Jurkat, Clone E6-1 (cell line): Measurements from ENCODE around the gene DIP2B.

Source experiments
- DNase-seq: peaks from one replicate; pipeline ENCODE4 v3.0.0-alpha.2; 2011; ENCODE audit warnings: low read depth, low spot score
- H3K4me3 ChIP-seq: 2 replicates; pipeline ENCODE4 v1.5.1; 2011; ENCODE audit warnings: mild to moderate bottlenecking, low read length, control low read depth, moderate library complexity

DIP2B gene

DNA sequence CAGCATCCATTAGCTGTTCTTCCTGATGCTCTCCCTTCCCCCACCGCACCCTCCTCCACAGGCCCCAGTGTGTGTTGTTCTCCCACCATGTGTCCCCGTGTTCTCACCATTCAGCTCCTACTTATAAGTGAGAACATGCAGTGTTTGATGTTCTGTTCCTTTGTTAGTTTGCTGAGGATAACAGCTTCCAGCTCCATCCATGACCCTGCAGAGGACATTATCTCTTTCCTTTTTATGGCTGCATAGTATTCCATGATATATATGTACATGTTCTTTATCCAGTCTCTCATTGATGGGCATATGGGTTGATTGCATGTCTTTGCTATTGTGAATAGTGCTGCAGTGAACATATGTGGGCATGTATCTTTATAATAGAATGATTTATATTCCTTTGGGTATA, 268.1 kb downstream of the DIP2B start:
- no peak for DNase-seq
- no peak overlapping the region for H3K4me3 ChIP-seq

DNA sequence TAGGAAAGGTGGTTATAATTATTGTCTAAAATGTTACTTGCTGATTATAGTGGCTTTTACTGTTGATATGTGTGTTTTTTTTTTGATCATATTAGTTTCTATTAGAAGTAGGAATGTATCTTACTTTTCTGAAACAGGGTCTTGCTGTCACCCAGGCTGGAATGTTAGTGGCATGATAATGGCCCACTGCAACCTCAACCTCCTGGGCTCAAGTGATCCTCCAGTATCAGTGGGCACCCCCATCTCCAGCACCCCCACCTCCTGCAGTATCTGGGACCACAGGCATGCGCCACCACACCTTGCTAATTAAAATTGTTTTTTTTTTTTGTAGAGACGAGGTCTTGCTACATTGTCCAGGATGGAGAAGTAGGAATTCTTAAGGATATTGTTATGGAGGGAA, 270.5 kb downstream of the DIP2B start:
- no peak overlapping the region for H3K4me3 ChIP-seq
- no peak for DNase-seq

DNA sequence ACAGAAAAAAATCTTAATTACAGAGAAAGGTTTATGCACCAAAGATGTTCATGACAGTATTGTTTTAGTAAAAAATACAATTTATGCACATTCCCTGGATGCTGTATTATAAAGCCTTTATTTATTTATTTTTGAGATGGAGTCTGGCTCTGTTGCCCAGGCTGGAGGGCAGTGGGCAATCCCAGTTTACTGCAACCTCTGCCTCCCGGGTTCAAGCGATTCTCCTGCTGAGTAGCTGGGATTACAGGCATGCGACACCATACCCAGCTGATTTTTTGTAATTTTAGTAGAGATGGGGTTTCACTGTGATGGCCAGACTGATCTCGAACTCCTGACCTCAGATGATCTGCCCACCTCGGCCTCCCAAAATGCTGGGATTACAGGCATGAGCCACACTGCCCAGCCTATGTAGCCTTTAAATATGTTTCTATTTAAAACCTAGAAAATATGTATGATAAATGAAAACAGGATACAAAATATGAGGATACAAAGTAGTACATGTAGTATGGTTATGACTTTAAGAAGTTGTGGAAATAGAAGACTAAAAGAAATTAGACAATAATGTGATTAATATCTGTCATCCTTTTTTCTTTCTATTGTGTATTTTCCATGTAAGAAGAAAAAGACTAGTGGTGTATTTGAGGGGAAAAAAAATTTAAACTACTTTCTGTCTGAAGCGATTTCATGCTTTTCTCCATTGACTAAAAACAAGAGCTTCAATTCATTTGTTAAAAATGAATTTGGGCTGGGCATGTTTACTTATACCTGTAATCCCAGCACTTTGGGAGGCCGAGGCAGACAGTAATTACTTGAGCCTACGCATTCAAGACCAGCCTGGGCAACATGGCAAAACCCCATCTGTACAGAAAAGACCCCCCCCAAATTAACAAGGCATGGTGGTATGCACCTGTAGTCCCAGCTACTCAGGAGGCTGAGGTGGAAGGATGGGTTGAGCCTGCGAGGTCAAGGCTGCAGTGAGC, 272.3 kb downstream of the DIP2B start:
- no peak overlapping the region for H3K4me3 ChIP-seq
- no peak for DNase-seq

DNA sequence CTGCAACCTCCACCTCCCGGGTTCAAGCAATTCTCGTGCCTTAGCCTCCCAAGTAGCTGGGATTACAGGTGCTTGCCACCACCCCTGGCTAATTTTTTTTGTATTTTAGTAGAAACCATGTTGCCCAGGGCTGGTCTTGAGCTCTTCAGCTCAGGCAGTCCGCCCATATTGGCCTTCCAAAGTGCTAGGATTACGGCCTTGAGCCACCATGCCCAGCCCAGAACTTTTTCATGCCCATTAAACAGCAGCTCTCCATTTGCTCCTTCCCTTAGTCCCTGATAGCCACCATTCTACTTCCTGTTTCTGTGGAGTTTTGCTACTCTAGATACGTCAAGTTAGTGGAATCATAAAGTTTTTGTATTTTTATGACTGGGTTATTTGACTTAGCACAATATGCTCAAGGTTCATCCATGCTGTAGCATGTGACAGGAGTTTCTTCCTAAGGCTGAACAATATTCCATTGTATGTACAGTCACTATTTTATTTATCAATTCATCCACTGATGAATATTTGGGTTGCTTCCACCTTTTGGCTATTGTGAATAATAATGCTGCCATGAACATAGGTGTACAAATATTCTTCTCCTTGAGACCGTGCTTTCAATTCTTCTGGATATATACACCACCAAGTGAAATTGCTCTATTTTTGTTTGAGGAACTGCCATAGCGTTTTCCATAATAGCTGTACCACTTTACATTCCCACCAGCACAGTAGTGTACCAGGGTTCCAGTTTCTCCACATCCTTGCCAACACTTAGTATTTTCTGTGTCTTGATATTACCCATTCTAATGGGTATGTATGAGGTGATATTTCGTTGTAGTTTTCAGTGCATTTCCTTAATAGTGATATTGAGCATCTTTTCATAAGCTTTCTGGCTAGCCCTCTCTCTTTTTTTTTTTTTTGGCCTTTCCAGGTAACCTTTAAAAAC, 274.1 kb downstream of the DIP2B start:
- DNase-seq = no peak
- H3K4me3 ChIP-seq = no peak overlapping the region

DNA sequence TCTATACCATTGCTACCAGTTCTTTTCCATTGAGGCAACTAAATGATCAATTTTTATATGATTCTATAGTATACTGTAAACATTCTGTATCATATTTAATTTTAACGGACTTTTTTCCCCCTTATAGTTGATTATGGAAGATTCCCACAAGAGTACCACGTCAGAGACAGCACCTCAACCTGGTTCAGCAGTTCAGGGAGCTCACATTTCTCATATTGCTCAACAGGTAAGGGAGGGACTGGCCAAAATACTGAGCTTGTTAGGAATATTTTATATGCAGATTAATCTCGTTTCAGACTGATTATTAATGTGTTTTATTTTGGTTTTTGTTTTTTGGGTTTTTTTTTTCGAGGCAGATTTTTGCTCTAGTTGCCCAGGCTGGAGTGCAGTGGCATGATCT, 275.2 kb downstream of the DIP2B start:
- no peak overlapping the region for H3K4me3 ChIP-seq
- no peak for DNase-seq

DNA sequence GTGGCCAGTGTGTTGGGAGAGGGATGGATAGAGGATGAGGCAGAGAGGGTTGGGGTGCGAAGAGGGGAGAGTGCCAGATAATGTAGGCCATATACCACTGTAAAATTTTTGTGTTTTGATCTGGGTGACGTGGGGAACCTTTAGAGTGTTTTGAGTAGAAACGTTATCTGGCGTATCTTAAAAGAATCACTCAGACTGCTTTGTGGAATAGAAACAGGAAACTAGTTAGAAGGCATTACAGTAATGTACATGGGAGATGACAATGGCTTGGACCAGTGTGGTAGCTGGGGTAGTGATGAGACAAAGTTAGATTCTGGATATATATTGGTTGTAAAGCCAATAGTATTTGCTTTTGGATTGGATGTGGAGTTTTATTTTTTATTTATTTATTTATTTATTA, 279.7 kb downstream of the DIP2B start:
- H3K4me3 ChIP-seq = no peak overlapping the region
- DNase-seq = no peak

DNA sequence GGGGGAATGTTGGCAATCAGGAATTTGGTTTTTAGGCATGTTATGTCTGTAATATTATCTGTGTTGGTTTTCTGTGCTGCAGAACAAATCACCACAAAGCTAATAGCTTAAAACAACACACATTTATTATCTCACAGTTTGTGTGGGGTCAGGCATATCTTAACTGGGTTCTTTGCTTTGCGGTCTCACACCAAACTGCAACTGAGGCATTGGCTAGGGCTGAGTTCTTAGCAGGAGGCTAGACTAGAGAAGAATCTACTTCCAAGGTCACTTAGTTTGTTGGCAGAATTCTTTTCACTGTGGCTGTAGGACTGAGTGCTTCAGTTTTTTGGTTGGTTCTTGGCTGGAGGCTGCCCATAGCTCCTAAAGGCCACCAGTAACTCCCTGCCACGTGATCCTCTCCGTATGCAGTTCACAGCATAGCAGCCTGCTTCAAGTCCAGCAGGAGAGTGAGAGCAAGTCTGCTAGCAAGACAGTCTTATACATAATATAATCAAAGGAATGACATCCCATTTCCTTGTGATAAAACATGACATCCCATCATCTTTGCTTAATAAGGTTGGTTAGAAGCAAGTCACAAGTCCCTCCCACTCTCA, 280.7 kb downstream of the DIP2B start:
- DNase-seq = no peak
- no peak overlapping the region for H3K4me3 ChIP-seq

DNA sequence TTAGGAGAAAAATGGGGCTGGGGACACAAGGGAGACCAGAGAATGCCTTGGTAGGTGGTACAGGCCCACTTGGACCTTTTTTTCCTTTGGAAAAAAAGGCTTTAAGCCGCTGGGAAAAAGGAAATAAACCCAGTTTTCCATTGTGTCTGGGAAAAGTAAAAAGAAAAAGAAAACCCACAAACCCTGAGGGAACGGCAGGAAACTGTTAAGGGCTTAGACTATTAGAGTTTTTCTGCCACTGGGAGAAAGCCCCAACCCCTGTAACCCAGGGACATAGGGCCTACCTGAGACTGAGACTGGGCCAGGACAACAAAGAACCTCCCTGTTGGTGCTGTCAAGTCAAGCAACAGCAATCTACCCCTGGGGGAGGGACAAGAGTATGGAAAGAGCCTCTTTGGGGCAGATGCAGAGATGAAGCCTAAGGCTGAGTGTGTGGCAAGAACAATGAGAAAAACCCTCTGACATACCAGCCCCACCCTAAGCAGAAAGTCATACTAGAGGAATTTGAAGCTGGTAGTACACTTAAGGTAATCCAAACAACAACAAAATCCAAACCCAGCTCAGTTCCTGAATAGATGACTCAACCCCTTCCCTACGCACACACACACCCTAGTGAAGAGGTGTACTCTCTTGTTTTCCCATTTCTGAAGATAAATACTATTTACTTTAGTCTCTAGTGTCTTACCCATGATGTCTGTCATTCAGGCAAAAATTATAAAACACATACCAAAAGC, 281.9 kb downstream of the DIP2B start:
- no peak overlapping the region for H3K4me3 ChIP-seq
- DNase-seq = no peak

DNA sequence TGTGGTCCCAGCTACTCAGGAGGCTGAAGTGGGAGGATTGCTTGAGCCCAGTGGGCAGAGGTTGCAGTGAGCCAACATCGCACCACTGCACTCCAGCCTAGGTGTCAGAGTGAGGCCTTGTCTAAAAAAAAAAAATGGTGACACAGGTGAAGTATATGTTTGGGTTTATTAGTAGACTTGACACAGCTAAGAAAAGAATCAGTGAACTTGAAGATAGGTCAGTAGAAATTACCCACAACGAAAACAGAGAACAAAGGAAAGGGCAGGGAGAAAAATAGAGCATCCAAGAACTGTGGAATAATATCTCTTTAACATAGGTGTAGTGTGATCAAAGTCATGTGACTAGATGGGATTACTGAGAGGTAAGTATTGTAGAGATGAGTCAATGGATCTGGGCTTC, 282.8 kb downstream of the DIP2B start:
- no peak overlapping the region for H3K4me3 ChIP-seq
- DNase-seq = no peak

DNA sequence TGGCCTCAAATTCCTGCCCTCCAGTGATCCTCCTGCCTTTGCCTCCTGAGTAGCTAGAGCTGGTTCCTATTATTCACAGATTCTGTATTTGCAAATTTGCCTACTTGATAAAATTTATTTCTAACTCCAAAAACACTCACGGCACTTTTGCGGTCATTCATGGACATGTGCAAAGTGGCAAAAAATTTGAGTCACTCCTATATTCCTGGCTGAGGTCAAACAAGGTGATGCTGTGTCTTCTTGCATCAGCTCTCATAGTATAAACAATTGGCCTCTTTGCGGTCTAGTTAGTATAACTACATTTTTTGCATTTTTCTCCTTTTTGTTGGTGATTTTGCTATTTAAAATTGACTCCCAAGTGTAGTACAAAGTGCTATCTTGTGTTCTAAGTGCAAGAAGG, 283.8 kb downstream of the DIP2B start:
- H3K4me3 ChIP-seq = no peak overlapping the region
- DNase-seq = no peak

DNA sequence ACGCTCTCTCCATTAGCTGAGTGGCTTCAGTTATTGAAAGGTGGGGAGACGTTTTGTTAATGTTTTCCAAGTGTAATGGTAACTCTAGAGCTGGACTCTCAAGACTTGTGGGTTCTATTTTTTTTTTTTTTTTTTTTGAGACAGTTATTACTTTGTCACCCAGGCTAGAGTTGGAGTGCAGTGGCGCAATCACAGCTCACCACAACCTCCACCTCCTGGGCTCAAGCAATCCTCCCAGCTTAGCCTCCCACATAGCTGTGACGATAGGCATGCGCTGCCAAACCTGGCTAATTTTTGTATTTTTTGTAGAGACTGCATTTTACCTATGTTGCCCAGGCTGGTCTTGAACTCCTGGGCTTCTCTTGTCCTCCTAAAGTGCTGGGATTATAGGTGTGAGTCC, 285.3 kb downstream of the DIP2B start:
- no peak for DNase-seq
- H3K4me3 ChIP-seq = no peak overlapping the region
